MM.1S (cell line): ENCODE measurements around the gene ZNF462.

Source experiments
- EZH2 ChIP-seq: fragments of 300-600 bp; sonication (generic); optimal IDR thresholded peaks from 2 replicates; pipeline ENCODE3; 2017; ENCODE audit warnings: low read depth, mild to moderate bottlenecking, antibody characterized with exemption, low read length, mixed read lengths
- TF ChIP-seq, protein P1 (sequence below): fragments of 300-600 bp; sonication (generic); IDR thresholded peaks from 2 replicates; pipeline ENCODE4 v1.5.1; 2016; ENCODE audit warnings: antibody characterized with exemption, low read length, mixed read lengths

DNA sequence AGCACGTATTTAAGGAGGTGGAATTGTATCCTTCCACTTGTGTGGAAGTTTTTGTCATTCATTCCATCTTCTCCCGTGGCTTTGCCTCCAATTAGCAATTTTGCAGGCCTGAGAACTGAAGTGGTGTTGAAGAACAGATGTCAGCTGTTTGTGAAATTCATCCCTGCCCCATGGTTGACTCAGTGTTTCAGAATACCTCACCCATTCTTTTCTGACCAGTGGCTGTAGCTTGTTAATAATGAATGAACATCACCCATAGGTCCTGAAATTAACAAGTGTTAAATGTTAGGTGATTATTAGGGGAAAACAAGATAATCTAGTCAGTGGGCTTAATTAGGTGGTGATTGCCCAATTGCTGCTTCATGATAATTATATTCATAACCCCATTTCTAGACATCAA is 11.7 kb downstream of the ZNF462 start:
- TF ChIP-seq, protein P1, sequence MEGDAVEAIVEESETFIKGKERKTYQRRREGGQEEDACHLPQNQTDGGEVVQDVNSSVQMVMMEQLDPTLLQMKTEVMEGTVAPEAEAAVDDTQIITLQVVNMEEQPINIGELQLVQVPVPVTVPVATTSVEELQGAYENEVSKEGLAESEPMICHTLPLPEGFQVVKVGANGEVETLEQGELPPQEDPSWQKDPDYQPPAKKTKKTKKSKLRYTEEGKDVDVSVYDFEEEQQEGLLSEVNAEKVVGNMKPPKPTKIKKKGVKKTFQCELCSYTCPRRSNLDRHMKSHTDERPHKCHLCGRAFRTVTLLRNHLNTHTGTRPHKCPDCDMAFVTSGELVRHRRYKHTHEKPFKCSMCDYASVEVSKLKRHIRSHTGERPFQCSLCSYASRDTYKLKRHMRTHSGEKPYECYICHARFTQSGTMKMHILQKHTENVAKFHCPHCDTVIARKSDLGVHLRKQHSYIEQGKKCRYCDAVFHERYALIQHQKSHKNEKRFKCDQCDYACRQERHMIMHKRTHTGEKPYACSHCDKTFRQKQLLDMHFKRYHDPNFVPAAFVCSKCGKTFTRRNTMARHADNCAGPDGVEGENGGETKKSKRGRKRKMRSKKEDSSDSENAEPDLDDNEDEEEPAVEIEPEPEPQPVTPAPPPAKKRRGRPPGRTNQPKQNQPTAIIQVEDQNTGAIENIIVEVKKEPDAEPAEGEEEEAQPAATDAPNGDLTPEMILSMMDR = no peak
- no peak for TF ChIP-seq EZH2
